ENCODE measurements around the gene TMEM43. TPM values are rescaled to one million over a fixed set of nuclear protein-coding genes. Genes with fewer than 3 reads are reported as not detected.
"Not testable (repeated sequence)": the region's sequence is repeated elsewhere in the genome, so short reads cannot be mapped to it uniquely, and the experiment has no call there.

The TMEM43 gene
- total and polyA plus RNA-seq, 4 donors: 42.7 to 79.3 (median 48.9) TPM

- Histone ChIP-seq H3K4me1 (ENCODE audit: control insufficient read depth, insufficient read depth, low read length) (no peaks in the 10 kb centered on the region), H3K27me3 (ENCODE audit: control insufficient read depth, insufficient read depth, low read length) (no peaks in the 10 kb centered on the region), H3K36me3 (ENCODE audit: control insufficient read depth, insufficient read depth, low read length) (no peaks in the 10 kb centered on the region), H3K9me3 (ENCODE audit: control insufficient read depth, insufficient read depth, low read length) (no peaks in the 10 kb centered on the region), H3K4me3 (ENCODE audit: low read depth, low read length) (no peak overlapping the region), H3K27ac (ENCODE audit: low read depth, low read length) (no peak overlapping the region)
- WGBS (ENCODE audit: insufficient coverage): no CpG with 5 or more reads among the region's 5 CpGs
- no peak for DNase-seq (ENCODE audit: low read depth in 4 of 6, low spot score in 6 of 6)
Measured at GRCh38 chr3:14097616-14098391, 27.0 kb upstream of the TMEM43 start.

- not testable (repeated sequence) for H3K27ac ChIP-seq (ENCODE audit: low read depth, low read length); H3K9me3 ChIP-seq (ENCODE audit: control insufficient read depth, insufficient read depth, low read length); DNase-seq (ENCODE audit: low read depth in 4 of 6, low spot score in 6 of 6); H3K4me1 ChIP-seq (ENCODE audit: control insufficient read depth, insufficient read depth, low read length); H3K27me3 ChIP-seq (ENCODE audit: control insufficient read depth, insufficient read depth, low read length); H3K4me3 ChIP-seq (ENCODE audit: low read depth, low read length)
- H3K36me3 ChIP-seq (ENCODE audit: control insufficient read depth, insufficient read depth, low read length): peaks cover 11% of the 10 kb centered on the region
- WGBS (ENCODE audit: insufficient coverage): 100% methylated on average over 1 of the region's 5 CpGs
Measured at GRCh38 chr3:14109821-14110220, 15.0 kb upstream of the TMEM43 start.

DNA sequence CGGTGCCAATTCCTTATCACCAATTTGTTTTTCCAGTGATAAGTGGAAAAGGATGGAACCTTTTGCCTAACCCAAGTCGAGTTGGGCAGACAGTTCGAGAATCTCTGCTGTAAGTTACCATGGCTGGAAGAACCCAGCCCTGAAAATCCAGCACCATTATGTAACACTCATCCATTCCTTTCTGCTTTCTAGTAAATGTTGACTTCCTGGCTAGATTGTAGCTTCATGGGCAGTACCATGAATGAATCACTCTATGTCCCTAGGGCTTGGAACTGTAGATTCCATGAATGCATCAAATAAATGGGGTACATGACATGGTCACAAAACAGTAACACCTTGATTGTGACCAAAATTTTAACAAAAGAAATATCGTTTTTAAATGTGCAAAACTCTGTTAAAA lies 14.2 kb upstream of the TMEM43 start:
- no peaks in the 10 kb centered on the region for H3K27me3 ChIP-seq (ENCODE audit: control insufficient read depth, insufficient read depth, low read length)
- H3K4me3 ChIP-seq (ENCODE audit: low read depth, low read length): no peak overlapping the region
- no peak overlapping the region for H3K27ac ChIP-seq (ENCODE audit: low read depth, low read length)
- DNase-seq (ENCODE audit: low read depth in 4 of 6, low spot score in 6 of 6): no peak
- 83% methylated on average over 1 of the region's 4 CpGs for WGBS (ENCODE audit: insufficient coverage)
- H3K36me3 ChIP-seq (ENCODE audit: control insufficient read depth, insufficient read depth, low read length): peaks cover 17% of the 10 kb centered on the region
- no peaks in the 10 kb centered on the region for H3K4me1 ChIP-seq (ENCODE audit: control insufficient read depth, insufficient read depth, low read length)
- H3K9me3 ChIP-seq (ENCODE audit: control insufficient read depth, insufficient read depth, low read length): no peaks in the 10 kb centered on the region

DNA sequence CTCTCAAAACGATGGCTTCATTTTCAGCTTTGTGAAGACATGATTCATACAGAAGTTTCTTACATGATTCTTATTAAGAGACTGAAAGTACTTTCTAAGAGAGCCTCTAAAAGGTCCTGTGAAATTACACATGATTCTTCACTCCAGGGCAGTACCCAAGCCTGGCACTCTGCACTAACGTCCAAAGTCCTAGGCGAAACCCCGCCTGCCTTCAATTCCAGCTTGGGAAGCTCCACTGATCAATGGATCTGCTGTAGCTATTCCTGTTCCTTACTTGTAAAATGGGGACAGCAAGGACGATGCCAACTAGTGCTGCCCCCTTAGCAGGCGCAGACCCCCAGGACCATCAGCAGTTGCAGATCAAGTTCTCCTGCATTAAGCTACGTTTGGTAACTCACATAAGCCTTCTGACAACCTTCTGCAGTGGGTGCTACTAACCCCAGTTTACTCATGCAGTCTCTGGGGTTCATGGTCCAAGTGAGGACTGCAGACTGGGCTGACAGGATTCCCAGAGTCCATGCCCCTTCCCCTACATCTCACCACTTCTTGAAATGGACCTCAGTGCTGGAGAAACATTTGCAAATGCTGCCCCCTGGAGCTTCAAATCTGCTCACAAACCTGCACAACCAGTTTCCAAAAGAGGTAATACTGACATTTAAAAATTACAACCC lies 10.8 kb upstream of the TMEM43 start:
- Histone ChIP-seq H3K4me1 (ENCODE audit: control insufficient read depth, insufficient read depth, low read length) (no peaks in the 10 kb centered on the region), H3K27ac (ENCODE audit: low read depth, low read length) (no peak overlapping the region), H3K36me3 (ENCODE audit: control insufficient read depth, insufficient read depth, low read length) (peaks cover 22% of the 10 kb centered on the region), H3K9me3 (ENCODE audit: control insufficient read depth, insufficient read depth, low read length) (no peaks in the 10 kb centered on the region), H3K4me3 (ENCODE audit: low read depth, low read length) (no peak overlapping the region), H3K27me3 (ENCODE audit: control insufficient read depth, insufficient read depth, low read length) (no peaks in the 10 kb centered on the region)
- peak in 1 of 6 donors; percentile 13 for DNase-seq (ENCODE audit: low read depth in 4 of 6, low spot score in 6 of 6)
- WGBS (ENCODE audit: insufficient coverage): 97% methylated on average over 6 of the region's 7 CpGs

DNA sequence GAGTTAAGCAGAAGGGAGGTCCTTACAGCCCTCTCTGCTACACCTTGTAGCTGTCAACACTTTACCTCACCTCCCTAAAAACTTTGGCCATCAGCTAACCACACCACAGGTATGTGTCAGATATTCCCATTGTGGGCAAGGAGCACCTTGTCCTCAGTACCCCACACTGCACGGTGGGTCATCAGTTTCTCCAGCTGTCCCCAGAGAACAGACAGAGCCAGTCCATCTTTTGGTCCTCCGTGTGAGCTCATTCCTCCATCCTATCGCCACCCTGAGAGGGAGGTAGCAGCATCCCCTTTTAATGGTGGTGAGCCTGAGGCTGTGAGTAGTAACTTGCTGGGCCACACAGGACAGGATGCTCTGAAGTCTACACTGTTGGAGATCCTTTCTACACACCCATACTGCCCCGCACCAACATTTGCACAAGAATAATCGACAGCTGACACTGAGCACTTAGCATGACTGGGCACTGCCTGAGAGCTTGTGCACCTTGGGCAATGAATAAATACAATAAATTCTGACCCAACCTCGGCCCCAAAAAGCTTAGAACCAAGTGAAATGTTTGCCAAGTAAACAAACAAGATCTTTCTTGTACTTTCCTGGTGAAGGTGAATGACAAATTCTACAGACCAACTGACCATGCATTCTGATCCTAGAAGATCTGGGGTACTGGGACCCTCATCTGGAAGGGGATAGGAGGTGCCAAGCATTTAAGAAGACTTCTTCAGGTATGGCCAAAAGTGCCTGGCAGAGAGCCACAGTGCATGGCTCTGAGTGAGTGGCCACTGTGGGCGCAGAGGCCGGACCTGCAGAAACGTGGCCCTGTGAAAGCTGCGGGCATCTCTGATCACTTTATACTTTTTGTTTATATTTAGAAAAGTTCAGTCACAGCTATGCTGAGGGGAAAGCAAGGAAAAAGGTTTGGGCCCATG lies 7.1 kb upstream of the TMEM43 start:
- Histone ChIP-seq H3K36me3 (ENCODE audit: control insufficient read depth, insufficient read depth, low read length) (peaks cover 27% of the 10 kb centered on the region), H3K27me3 (ENCODE audit: control insufficient read depth, insufficient read depth, low read length) (no peaks in the 10 kb centered on the region), H3K4me3 (ENCODE audit: low read depth, low read length) (no peak overlapping the region), H3K9me3 (ENCODE audit: control insufficient read depth, insufficient read depth, low read length) (no peaks in the 10 kb centered on the region), H3K27ac (ENCODE audit: low read depth, low read length) (no peak overlapping the region), H3K4me1 (ENCODE audit: control insufficient read depth, insufficient read depth, low read length) (no peaks in the 10 kb centered on the region)
- 92% methylated on average over 6 of the region's 10 CpGs for WGBS (ENCODE audit: insufficient coverage)
- DNase-seq (ENCODE audit: low read depth in 4 of 6, low spot score in 6 of 6): no peak

- peaks cover 24% of the 10 kb centered on the region for H3K36me3 ChIP-seq (ENCODE audit: control insufficient read depth, insufficient read depth, low read length)
- H3K4me3 ChIP-seq (ENCODE audit: low read depth, low read length): no peak overlapping the region
- H3K27ac ChIP-seq (ENCODE audit: low read depth, low read length): no peak overlapping the region
- WGBS (ENCODE audit: insufficient coverage): 85% methylated on average over 9 of the region's 13 CpGs
- no peaks in the 10 kb centered on the region for H3K27me3 ChIP-seq (ENCODE audit: control insufficient read depth, insufficient read depth, low read length)
- no peaks in the 10 kb centered on the region for H3K9me3 ChIP-seq (ENCODE audit: control insufficient read depth, insufficient read depth, low read length)
- no peak for DNase-seq (ENCODE audit: low read depth in 4 of 6, low spot score in 6 of 6)
- H3K4me1 ChIP-seq (ENCODE audit: control insufficient read depth, insufficient read depth, low read length): peaks cover 3% of the 10 kb centered on the region
Measured at GRCh38 chr3:14118400-14119381, 6.2 kb upstream of the TMEM43 start.

GRCh38 chr3:14119651-14120050 lies 5.2 kb upstream of the TMEM43 start:
- Histone ChIP-seq H3K4me3 (ENCODE audit: low read depth, low read length) (no peak overlapping the region), H3K4me1 (ENCODE audit: control insufficient read depth, insufficient read depth, low read length) (peaks cover 10% of the 10 kb centered on the region), H3K36me3 (ENCODE audit: control insufficient read depth, insufficient read depth, low read length) (peaks cover 18% of the 10 kb centered on the region), H3K27me3 (ENCODE audit: control insufficient read depth, insufficient read depth, low read length) (no peaks in the 10 kb centered on the region), H3K9me3 (ENCODE audit: control insufficient read depth, insufficient read depth, low read length) (no peaks in the 10 kb centered on the region), H3K27ac (ENCODE audit: low read depth, low read length) (no peak overlapping the region)
- no peak for DNase-seq (ENCODE audit: low read depth in 4 of 6, low spot score in 6 of 6)
- WGBS (ENCODE audit: insufficient coverage): no CpG with 5 or more reads among the region's 2 CpGs

DNA sequence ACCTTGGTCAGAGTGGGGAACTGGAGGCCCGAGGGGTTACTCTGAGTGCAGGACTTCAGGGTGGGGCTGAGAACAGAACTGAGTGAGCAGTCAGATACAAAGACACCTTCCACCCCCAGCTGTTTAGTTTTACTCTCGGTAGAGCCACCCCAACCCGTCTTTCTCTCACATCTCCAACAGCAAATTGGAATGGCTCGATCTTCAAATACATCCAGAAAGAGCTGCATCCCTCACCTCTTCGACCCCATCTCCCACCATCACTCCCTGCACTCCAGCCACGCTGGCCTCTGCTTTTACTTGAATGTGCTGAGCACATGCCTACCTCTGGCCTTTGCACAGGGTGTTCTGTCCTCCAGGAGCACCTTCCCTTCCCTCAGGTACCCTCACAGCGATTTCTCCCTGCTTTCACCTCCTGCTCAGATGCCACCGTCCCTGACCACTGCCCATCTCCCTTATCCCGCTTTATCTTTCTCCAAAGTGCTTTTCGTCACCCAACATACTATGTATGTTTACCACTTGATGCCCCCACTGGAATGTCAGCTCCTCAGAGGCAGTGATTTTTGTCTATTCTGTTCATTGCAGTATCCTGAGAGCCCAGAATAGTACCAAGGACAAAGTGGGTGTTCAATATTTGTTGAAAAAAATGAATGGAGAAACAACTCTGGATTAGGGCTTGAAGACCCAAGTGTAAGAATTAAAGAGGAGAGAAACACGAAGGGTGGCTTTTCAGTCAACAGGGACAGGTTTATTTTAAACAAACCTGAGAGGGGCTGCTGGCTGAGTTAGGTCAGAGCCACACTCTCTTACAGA lies 4.5 kb upstream of the TMEM43 start:
- H3K27ac ChIP-seq (ENCODE audit: low read depth, low read length): no peak overlapping the region
- H3K9me3 ChIP-seq (ENCODE audit: control insufficient read depth, insufficient read depth, low read length): no peaks in the 10 kb centered on the region
- no peak for DNase-seq (ENCODE audit: low read depth in 4 of 6, low spot score in 6 of 6)
- H3K4me3 ChIP-seq (ENCODE audit: low read depth, low read length): no peak overlapping the region
- H3K27me3 ChIP-seq (ENCODE audit: control insufficient read depth, insufficient read depth, low read length): no peaks in the 10 kb centered on the region
- peaks cover 13% of the 10 kb centered on the region for H3K36me3 ChIP-seq (ENCODE audit: control insufficient read depth, insufficient read depth, low read length)
- peaks cover 10% of the 10 kb centered on the region for H3K4me1 ChIP-seq (ENCODE audit: control insufficient read depth, insufficient read depth, low read length)
- WGBS (ENCODE audit: insufficient coverage): 94% methylated on average over 9 of the region's 11 CpGs

Data from spinal cord (tissue), 10 donors.